Adrenal gland (tissue), 5 donors: ENCODE measurements around the gene LY6G6F.

ENCODE experiments used
- CTCF ChIP-seq, 6 experiments: fragments of 450-650 bp in 4 of 6; fragments of 200-600 bp in 2 of 6; sonication (generic) in 1 of 6; IDR thresholded peaks; 1 replicate in 5 of 6; 2 replicates in 1 of 6; pipeline versions ENCODE4 v1.5.1 to v1.8.0; 2016 to 2021; ENCODE audit warnings: antibody characterized with exemption in 6 of 6, mild to moderate bottlenecking in 2 of 6, moderate library complexity in 1 of 6
- POLR2A ChIP-seq, 2 donors: fragments of 450-650 bp; IDR thresholded peaks; one replicate each; pipeline ENCODE4 v1.6.1; 2017; ENCODE audit warnings: antibody characterized with exemption in 2 of 2, mild to moderate bottlenecking in 2 of 2, moderate library complexity in 1 of 2
- donor health status: DM: no; HTN: no; CAD: no.

GRCh38 chr6:31719001-31719400, 12.3 kb downstream of the LY6G6F start:
- TF ChIP-seq CTCF (IDR thresholded peaks at IDR 0.05): no peak
- TF ChIP-seq POLR2A (IDR thresholded peaks at IDR 0.05): no peak
